Hematopoietic multipotent progenitor cell treated with erythropoietin and hydrocortisone succinate and interleukin-3 and kit ligand, for 15 days (in vitro differentiated cells): ENCODE results near the gene BCL2L2.
"Not testable (repeated sequence)": the region's sequence is repeated elsewhere in the genome, so short reads cannot be mapped to it uniquely, and the experiment has no call there.

ENCODE experiments used
- DNase-seq: peaks from one replicate; pipeline ENCODE4 v3.0.0-alpha.2; 2015; ENCODE audit warnings: low spot score

BCL2L2 gene

DNA sequence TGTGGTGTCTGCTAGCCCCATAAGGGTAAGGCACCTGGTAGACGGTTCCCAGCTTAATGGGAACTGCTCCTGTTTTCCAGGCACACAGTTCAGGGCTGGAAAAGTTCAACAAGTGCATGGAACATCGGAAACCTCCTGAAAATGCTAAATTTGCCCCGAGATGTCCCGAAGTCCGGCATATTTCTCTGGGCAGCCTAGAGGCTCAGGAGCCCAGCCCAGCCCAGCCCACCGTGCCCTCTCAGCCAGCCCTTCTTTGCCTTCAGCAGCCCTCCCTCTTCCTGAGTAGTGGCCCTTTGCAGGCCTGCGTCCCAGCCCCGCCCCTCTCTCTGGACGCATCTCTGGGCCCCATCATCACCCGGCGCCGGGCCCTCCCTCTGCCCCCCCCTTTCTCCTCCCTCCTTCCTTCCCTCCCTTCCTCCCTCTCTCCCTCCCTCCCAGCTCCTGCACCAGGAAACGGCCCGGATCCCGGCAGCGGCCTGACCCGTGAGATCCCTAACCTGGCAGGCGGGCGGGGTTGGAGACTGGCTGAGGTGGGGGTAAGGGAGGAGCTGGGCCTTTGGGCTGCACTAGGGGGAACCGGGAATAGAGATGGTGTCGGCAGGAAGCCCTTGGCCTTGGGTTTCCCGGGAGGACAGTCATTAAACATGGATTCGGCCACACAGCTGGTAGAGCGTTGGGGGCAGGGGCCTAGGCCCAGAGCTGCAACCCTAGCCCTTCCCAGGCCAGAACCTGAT lies at the start of gene BCL2L2:
Gene BCL2L2 (plus strand): TSS at position 422 of the 734 bp plus-strand sequence. CDS start 935 bp downstream, outside the sequence.
- peak; percentile 74 for DNase-seq

- no peak for DNase-seq
Observed at GRCh38 chr14:23258256-23258655, 48.4 kb upstream of the BCL2L2 start.

DNA sequence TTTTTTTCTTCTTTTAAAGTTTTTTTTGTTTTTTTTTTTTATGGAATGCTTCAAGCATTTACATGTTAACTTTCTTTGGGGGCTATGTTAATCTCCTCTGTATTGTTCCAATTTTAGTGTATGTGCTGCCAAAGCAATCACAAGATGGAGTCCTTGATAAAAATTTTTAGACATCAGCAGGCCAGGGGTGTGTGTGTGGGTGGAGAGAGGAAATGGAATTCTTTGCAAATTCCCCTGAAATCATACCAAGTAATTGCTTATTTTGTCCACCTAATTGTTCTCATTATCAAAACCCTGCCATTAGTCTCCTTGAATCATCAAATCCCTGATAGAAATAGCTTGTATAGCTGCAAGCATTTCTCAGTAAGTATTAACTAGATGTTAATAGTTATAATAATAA lies 47.2 kb upstream of the BCL2L2 start:
- DNase-seq: no peak

GRCh38 chr14:23260849-23261248 lies 45.8 kb upstream of the BCL2L2 start:
- not testable (repeated sequence) for DNase-seq

DNA sequence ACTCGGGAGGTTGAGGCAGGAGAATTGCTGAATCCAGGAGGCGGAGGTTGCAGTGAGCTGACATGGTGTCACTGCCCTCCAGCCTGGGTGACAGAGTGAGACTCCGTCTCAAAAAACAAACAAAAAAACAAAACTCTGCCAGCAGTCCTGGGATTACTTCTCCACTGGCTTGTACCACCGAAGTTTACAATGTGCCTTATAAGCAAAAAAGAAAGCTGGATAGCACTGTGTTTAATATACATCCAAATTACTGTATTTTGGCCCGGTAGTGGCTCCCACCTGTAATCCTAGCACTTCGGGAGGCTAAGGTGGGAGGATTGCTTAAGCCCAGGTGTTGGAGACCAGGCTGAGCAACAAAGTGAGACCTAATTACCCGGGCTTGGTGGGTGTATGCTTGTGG lies 37.4 kb upstream of the BCL2L2 start:
- no peak for DNase-seq

- DNase-seq: no peak
Observed at GRCh38 chr14:23275412-23275811, 31.2 kb upstream of the BCL2L2 start.

DNA sequence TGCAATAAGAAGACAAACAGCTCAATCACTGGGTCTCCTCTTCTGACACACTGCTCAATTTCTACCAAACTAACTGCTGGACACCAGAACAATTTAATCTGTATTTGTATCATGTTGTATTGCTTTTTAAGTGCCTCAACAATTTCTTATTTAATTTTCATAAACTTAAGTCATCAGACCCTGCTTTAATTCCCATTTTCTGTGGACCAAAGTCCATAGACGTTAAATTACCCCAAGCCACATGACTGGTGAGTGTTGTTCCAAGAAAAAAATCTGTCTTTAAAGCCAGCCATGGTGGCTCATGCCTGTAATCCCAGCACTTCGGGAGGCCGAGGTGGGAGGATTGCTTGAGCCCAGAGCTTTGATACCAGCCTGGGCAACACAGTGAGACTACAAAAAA lies 29.4 kb upstream of the BCL2L2 start:
- no peak for DNase-seq

DNA sequence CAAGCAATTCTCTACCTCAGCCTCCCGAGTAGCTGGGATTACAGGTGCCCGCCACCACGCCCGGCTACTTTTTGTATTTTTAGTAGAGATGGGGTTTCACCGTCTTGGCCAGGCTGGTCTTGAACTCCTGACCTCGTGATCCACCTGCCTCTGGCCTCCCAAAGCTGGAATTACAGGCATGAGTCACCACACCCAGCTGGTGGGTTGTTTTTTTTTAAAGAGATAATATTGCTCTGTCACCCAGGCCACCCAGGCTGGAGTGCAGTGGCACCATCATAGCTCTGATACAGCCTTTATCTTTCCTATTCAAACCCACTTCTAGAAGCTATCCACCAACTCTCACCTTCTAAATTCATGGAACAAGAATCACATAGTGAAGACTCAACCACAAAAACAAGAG lies 28.7 kb upstream of the BCL2L2 start:
- not testable (repeated sequence) for DNase-seq

GRCh38 chr14:23281247-23281646 lies 25.4 kb upstream of the BCL2L2 start:
- DNase-seq: no peak

DNA sequence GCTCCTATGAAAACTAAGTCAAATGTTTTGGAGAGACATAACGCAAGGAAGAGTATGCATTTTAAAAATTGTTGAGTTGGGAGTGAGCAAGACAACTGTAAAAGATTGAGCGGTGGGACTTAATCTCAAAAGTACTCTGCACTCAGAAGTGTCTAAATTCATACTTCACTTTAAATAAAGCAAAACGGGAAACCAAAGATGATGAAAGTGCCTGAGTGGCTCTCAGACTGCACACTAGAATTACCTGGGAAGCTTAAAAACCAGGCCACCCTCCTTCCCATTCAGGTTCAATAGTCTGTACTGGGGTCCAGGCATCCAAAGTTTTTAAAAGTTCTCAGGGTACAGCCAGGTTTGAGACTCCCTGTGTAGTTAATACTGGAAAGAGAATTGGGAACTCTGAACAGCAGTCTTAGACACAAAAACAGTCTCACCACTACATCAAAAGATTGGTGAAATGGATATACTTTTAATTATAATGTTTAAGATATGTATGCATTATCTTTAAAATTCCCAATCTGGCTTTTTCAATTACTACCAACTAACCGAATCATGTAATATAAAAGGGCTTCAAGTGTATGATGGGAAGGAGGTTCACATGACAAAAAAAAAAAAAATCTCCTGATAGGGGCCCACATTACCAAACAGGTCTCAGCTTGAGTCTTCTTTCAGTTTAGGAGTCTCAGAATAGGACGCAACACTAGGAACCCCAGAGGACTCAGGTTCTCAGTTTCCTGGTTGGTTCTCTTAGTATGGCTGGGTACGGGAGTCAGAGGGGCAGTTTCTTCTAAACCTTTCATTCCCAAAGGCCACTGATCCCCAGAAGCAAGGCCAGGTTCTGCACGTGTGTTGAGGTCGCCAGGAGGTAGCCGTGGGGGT lies 21.7 kb upstream of the BCL2L2 start:
- DNase-seq: peak; percentile 17

GRCh38 chr14:23285530-23286019 lies 21.1 kb upstream of the BCL2L2 start:
- DNase-seq: peak; percentile 37

GRCh38 chr14:23286020-23286901 lies 20.4 kb upstream of the BCL2L2 start, which contains the start of gene HOMEZ:
Gene HOMEZ (minus strand): TSS chr14:23286132. CDS start chr14:23285952, 180 bp downstream.
- DNase-seq: peak; percentile 98

DNA sequence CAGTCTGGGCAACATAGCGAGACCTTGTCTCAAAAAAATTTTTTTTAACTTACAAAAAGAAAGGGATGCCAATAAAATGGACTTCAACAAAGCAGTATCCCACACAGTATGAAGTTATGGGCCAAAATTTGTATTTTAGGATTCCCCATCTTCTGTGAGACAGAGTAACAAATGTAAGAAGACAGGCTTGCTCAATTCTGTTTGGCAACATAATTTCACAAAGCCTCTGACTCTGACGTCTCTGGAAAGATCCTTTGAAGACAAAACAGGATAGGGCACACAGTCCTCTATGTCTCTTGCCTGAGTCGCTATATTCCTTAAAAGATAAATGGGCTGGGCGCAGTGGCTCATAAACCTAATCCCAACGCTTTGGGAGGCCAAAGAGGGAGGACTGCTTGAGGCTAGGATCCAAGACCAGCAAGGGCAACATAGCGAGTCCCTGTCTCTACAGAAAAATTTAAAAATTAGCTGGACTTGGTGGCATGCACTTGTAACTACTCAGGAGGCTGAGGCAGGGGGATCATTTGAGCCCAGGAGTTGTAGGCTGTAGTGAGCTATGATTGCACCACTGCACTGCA lies 19.6 kb upstream of the BCL2L2 start:
- no peak for DNase-seq

DNA sequence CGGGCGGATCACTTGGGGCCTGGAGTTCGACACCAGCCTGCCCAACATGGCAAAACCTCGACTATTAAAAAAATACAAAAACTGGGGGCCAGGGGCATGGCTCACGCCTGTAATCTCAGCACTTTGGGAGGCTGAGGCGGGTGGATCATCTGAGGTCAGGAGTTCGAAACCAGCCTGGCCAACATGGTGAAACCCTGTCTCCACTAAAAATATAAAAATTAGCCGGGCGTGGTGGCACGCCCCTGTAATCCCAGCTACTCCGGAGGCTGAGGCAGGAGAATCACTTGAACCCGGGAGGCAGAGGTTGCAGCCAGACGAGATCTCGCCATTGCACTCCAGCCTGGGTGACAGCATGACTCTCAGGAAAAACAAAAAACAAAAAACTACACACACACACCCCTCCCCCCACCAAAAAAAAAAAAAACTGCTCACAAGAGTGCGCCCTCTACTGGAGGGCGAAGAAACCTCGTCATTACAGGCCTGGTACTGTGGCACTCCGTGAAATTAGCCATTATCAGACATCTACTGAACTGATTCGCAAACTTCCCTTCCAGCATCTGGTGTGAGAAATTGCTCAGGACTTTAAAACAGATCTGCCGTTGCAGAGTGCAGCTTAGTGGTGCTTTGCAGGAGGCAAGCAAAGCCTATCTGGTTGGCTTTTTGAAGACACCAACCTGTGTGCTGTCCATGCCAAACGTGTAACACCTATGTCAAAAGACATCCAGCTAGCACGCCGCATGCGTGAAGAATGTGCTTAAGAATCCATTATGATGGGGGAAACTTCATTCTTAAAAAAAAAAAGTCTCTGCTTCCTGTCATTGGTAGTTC lies 11.7 kb upstream of the BCL2L2 start:
- DNase-seq: peak; percentile 81

- DNase-seq: no peak
Observed at GRCh38 chr14:23296012-23296777, 10.4 kb upstream of the BCL2L2 start.

DNA sequence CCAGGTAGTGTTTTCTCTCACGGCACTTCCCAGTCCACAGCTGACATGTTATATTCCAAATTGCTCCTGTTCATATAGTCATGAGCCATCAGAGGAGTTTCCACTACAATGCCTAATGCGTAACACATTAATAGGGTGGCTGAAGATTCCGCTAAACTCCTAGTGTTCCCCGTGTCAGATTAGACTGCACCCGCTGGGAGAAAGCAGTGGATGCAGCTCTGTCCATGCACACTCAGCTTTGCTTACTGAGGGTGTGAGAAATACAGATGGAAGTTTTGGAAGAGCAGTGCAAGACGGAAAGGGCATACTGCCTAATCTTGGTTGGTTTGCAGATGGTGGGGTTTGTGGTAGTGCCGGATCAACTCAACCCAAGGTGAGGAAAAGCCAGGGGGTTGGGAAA lies 9.5 kb upstream of the BCL2L2 start:
- DNase-seq: no peak

DNA sequence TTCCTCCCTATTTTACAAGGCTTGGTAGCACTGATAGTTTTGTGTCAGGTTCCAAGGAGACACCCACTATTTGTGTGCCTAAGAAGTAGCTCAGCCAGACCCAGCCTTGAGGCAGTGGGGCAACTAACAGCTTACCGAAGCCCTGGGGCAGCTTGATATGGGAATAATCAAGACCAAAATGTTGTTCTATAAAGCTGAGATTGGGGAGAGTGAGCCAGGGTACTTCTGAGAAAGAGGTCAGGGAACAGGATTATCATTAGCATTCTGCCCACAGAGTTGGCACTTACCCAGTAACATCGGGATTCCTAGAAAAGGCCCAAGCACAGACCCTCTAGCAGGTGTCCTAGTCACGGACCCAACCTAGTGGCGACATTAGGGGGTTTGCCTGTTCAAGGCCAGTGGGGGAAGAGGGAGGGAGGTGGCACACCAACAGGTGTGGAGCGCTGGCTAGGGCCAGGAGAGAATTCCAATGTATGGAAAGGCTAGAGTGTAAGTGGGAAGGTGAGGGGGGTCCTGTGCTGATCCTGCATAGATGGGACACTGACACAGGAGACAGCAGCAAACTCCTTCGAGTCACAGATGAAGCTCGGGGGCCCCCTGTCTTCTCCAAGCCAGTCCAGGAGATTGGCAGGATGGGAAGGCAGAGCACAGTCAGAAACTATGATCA lies 8.9 kb upstream of the BCL2L2 start:
- DNase-seq: peak; percentile 15

DNA sequence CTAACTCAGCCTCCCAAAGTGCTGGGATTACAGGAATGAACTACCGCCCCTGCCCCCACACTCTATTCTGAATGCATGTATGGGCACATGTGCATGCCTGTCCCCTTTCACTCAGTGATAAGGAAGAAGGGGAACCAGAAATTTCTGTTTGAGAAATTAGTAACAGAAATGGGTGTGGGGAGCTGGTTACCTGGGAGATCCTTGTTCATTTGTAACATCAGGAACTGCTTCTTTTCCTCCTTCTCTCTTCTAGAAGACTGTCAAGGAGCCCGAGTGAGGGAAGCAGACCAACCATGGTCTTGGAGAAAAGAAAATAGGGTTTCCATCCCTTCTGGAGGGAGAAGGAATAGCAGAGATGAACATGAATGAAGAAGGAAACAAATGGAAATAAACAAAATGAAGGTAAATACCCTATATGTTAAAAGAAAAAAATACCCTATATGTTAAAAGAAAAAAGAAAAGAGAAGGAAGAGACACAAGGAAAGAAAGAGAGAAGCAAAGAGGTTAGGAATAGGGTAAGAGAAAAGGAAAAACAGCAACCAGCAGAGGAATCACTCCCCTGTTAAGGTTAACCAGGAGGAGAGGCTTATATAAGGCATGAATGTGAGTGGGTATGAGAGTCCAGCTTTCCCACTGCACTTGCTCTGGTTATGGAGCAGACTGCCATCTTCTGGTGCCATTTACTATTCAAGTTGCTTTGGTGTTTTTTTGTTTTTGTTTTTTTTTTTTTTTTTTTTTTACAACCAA lies 7.2 kb upstream of the BCL2L2 start:
- DNase-seq: peak; percentile 60
